Dermis microvascular lymphatic vessel endothelial cell (primary cell): Measurements from ENCODE around the gene KRTAP5-3. TPM values are rescaled to one million over a fixed set of nuclear protein-coding genes. Genes with fewer than 3 reads are reported as not detected.
"Not testable (repeated sequence)": the region's sequence is repeated elsewhere in the genome, so short reads cannot be mapped to it uniquely, and the experiment has no call there.

Source experiments
- DNase-seq, 2 donors: peaks; one replicate each; pipeline versions ENCODE4 v3.0.0 to v3.0.0-alpha.2; 2010; ENCODE audit warnings: low read depth in 2 of 2
- total RNA-seq: library from RNA; depleted of rRNA; stranded (reverse); fragments of >200 nt; gene quantifications from 2 replicates; pipeline ENCODE4 v1.2.1, GENCODE V29; 2014

The KRTAP5-3 gene
- total RNA-seq, 1 donor from 2014 or later: not detected

DNA sequence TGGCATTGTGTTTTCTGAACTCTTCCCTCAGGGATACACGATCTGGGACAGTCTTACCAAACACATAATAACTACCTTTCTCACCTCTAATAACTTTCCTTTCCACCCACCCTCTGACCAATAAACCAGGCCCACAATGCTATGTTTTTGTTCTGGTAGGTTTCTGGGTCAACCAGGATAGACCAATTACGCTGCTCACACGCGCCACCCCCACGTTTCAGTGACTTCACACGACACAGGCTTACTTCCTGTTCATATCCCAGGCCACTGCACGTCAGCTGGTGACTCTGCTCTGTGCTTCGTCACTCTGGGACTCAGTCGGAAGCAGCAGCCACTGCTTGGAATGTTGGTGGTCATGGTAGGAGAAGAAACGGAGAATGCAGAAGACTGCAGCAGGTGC, 11.2 kb upstream of the KRTAP5-3 start:
- no peak for DNase-seq

DNA sequence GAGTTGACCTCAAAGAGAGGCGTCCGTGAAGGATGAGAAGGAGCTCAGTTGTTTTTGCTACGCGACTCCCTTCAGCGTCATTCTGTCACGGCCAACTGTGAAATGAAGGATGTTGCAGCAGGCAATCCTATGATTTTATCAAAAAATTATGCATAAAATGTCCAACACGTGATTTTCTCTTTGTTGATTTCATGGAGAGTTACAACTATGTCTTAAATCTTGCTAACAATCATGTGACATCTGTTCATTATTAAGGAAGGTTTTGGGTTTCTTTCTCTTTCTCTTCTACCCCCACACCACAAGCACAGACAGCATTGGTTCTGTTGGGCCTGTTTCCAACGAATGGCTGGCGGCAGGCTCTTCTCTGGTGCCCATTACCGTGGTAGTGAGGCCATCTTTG, 10.0 kb upstream of the KRTAP5-3 start:
- no peak for DNase-seq

DNA sequence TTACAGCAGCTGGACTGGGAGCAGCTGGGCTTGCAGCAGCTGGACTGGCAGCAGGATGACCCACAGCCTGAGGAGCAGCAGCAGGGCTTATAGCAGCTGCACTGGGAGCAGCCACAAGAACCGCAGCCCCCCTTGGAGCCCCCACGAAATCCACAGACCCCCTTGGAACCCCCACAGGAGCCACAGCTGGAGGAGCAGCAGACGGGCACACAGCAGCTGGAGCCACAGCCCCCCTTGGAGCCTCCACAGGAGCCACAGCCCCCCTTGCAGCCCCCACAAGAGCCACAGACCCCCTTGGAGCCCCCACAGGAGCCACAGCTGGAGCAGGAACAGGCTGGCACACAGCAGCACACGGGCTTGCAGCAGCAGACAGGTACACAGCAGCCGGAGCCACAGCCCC, 362 bp downstream of the KRTAP5-3 start:
- DNase-seq: not testable (repeated sequence)

DNA sequence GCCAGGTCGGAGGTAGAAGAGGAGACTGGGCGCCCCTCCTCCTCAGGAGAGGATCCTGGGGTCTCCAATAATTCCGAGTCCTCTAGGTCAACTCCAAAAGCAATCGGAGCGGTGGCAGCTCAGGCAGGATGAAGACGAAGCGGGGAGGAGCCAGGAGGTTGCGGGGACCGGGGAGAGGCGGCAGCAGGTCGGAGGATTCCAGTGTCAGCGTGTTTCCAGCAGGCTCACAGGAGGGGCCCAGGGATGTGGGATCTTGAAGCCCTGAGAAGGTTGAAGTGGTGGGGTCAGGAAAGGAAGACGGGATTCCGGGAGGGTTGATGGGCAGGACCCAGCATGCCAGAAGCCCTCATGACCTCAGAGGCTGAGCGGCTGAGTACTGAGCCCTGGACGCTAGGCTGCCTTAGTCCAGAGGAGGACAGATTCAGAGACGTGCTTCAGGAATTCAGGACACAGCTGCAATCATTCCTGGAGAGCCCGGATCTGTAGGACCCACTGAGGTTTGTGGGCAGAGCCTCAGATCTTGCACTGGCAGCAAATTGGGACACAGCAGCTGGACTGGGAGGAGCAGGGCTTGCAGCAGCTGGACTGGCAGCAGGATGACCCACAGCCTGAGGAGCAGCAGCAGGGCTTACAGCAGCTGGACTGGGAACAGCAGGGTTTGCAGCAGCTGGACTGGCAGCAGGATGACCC, 962 bp downstream of the KRTAP5-3 start:
- not testable (repeated sequence) for DNase-seq

DNA sequence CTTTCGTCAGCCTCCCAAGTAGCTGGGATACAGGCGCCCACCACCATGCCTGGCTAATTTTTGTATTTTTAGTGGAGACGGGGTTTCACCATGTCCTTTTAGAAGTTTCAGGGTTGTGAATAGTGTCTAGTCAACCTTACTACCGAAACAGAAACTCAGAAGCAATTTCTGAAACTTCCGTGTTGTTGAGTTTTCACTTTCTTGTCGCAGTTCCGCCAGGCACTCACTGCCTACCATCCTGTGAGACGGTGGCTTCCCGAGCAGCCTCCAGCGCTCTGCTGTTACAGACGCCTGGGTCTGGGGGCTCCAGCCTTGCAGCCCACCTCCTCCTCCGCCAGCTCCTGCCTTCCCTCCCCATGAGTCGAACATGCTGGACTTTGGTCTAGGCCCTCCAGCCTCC, 2.3 kb downstream of the KRTAP5-3 start:
- not testable (repeated sequence) for DNase-seq

DNA sequence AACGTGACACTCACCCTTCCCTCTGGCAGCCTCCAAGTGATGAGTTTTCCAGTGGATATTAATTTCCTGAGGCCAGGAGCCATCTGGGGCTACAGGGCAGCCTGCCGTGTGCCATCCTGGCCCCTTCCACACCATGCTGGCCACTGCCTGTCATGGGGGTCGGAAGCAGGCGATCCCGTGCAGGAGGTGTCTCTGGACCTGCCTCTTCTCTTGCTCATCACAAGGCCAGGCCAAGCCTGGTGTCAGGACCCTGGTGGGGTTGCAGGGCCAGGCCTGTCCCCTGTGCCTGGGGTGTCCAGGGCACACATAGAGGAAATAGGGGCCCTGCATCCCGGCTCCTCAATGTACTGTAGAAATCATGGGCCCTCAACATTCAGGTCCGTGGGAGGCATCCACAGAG, 3.6 kb downstream of the KRTAP5-3 start:
- no peak for DNase-seq

DNA sequence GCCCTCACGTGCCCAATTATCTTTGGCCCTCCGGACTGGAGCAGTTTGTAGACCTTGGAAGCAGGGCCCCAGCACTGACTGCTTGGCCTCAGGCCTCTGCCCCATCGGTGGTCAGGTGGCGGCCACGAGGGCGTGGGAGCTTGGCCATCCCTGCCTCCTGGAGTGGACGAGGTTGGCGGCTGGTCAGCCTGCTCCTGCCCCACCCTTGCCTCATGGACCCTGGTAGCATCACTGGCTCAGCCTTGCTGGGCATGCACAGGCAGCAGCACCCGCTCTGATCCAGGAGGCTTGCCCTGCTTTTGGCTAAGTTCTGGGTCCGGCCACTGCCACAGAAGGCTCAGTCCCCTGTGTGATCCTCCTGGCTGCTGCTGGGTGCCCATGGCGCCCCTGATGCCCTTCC, 4.1 kb downstream of the KRTAP5-3 start:
- DNase-seq: no peak

DNA sequence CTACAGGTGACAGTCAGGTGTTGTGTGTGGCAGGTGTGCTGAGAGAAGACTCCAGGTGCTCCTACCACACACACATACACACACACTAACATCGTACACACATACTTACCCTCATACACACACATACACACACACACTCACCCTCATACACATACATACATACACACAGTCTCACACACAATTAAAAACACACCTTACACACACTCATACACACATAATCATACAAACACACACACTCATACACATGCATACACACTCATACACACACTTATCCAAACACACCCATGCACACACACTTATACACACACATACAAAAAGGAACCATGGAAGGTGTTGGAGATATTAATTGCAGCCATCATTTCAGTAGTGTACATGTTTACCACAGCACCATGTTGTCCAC, 4.6 kb downstream of the KRTAP5-3 start:
- no peak for DNase-seq

DNA sequence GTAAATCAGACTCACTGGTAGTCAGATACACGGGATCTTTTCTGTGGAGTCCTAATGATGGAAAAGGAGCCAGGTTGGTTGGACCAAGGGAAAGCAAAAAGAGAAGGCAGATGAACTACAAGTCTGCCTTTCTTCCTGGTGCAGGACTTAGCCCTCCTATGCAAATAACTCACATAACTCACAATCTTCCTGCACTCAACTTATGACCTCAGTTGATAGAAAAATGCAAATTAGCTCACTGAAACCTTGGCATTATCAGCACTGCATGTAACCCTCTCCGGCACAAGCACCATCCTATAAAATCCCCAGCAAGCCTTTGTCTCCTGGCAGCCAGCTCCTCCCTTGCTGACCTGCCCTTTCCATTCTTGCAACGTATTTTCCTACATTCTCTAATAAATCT, 6.6 kb downstream of the KRTAP5-3 start:
- DNase-seq: not testable (repeated sequence)

DNA sequence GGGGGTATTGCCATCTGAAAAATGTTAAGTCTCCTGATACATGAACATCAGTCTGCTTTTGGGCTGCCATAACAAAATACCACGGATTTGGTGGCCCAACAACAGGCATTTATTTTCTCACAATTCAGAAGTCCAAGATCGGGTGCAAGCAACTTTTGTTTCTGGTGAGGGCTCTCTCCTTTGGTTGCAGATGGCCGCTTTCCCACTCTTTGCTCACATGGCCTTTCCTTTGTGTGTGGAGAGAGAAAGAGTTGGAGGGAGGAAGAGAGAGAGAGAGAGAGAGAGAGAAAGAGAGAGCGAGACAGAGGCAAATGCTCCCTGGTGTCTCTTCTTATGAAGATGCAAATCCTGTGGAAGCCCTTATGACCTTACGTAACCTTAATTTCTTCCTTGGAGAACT, 7.6 kb downstream of the KRTAP5-3 start:
- no peak for DNase-seq

DNA sequence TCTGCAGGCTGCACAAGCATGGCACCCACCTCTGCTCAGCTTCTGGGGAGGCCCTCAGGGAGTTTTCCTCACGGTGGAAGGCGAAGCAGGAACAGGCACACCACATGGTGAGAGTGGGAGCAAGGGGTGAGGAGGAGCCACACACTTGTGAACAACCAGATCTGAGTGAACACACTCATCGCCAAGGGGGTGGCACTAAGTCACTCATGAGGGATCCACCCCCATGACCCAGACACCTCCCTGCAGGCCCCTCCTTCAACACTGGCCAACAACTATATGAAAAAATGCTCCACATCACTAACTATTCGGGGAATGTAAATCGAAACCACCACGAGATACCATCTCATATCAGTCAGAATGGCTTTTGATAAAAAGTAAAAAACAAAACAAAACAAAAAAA, 9.4 kb downstream of the KRTAP5-3 start:
- DNase-seq: no peak

DNA sequence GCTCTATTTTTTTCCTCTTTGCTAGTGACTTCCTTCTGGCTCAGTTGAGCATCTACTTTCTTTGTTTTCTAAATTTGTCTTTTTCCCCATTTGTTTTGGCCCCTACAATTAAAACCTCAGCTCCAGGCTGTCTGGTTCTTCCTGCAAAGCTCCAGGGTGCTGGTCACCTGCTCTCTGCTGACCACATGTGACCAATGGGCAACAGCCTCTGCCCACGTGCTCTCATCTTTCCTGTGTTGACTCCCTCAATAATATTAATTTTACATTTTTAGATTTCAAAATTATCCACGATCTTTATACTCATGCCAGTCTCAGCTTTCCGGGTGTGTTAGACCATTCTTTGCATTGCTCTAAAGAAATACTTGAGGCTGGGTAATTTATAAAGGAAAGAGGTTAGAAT, 9.9 kb downstream of the KRTAP5-3 start:
- DNase-seq: not testable (repeated sequence)

DNA sequence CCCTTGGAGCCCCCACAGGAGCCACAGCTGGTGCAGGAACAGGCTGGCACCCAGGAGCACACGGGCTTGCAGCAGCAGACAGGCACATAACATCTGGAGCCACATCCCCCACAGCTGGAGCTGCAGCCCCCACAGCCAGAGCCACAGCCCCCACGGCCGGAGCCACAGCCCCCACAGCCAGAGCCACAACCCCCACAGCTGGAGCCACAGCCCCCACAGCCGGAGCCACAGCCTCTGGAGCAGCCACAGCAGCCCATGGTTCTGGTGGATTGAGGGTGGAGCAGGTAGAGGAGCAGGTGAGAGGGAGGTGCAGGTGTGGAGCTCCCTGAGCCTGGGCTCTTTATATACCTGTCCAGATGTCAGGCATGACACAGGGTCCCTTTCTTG, 10.3 kb downstream of the KRTAP5-3 start, which contains the start of gene KRTAP5-2:
Gene KRTAP5-2 (minus strand): TSS at position 301 of the 387 bp plus-strand sequence. CDS start 44 bp downstream, at position 257.
- no peak for DNase-seq

DNA sequence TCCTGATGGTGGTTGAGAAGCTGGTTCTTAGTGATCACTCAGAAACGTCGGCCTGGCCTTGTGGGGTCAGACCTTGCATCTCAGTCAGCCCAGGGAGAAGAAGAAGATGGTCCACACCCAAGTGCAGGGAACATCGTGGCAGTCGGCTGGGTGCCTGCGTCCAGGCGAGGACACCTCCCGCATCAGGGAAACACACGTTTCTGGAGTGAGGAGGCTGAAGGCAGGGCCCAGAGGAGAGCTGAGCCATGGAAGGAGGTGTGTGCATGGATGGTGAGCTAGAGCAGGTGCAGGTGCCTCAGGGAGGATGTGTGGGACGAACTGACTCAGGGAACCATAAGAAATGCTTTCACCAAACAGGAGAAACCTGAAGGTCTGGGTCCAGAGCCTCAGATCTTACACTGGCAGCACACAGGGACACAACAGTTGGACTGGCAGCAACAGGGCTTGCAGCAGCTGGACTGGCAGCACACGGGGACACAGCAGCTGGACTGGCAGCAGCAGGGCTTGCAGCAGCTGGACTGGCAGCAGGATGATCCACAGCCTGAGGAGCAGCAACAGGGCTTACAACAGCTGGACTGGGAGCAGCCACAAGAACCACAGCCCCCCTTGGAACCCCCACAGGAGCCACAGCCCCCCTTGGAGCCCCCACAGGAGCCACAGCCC, 10.8 kb downstream of the KRTAP5-3 start:
- no peak for DNase-seq

DNA sequence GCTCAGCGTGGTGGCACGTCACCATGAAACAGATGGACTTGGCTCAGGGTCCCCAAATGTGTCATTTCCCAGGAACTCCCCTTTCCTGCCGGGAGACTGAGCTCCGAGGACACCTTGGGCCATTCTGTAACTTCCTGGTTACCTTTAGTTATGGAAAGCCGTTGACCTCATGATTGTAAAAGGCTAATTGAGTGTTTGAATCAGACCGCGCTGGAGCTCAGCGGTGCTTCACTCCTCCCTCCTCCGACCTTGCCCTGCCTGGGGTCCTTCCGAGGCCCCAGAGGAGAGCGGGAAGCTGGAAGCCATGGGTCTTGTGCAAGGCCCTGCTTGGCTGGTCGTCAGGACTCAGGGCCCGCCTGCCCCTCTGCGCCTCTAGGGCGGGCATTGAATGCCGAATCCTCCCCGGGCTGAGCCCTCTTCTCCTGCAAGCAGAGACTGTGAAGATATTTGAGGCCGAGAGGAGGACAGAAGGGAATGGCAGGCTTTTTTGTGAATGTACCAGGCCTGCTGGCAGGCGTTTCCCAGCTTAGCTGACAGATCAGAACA, 11.6 kb downstream of the KRTAP5-3 start:
- peak in 1 of 2 donors; percentile 45 for DNase-seq

DNA sequence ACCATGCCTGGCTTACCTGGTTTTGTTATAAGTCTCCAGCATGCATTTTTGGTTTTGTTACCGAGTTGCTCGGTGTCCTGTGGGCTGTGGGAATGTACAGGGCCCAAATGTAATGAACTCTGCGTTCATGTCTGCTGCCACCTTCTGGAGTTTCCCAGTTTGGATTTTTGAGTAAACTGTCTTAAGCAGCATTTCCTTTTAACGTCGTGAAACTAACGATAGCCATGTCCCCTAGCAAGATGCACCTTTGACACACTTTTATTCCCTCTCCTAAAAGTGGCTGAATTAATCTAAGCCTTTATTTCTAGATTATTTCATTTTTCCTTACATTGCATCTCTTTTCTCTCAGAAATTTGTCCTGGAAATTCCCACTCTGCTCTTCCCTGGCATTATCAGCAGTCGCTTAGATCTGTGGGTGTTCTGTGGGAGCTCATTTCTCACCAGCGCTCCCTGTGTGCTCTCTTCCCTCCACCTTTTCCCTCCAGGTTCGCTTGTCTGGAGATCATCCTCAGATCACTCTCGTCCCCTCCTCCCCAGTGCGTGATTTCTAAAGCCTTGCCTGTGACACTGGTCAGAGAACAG, 12.2 kb downstream of the KRTAP5-3 start:
- DNase-seq: not testable (repeated sequence)

DNA sequence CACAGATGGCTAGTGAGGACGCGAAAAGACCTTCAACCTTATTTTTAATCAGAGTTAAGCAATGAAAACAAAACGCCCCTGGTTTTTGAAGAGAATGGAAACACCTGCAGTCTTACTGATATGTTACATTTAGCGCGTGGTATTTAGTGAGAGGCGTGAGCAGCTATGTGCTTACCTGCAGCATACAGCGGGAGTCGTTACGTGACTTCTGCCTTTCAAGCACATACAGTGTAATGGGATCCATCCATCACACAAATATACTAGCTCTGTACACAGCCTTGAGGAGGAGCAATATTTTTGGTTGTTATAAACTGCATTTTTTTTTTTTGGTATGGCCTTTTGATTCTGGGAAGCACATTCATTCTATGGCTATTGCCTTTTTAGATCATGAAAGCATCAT, 15.6 kb downstream of the KRTAP5-3 start:
- DNase-seq: no peak

DNA sequence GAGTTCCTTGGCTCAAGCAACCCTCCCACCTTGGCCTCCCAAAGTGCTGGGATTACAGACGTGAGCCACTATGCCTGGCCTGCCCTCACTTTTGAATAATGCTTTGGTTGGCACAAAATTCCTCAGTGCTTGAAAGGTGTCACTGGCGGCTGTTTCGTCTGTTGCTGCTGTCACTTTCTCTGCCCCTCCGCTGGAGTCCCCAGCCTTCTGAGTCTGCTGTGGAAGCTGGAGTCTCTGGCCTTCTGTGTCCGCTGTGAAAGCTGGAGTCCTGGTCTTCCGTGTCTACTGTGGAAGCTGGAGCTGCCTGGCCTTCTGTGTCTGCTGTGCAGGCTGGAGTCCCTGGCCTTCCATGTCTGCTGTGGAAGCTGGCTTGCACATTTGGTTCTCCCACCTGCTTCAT, 18.3 kb downstream of the KRTAP5-3 start:
- no peak for DNase-seq

DNA sequence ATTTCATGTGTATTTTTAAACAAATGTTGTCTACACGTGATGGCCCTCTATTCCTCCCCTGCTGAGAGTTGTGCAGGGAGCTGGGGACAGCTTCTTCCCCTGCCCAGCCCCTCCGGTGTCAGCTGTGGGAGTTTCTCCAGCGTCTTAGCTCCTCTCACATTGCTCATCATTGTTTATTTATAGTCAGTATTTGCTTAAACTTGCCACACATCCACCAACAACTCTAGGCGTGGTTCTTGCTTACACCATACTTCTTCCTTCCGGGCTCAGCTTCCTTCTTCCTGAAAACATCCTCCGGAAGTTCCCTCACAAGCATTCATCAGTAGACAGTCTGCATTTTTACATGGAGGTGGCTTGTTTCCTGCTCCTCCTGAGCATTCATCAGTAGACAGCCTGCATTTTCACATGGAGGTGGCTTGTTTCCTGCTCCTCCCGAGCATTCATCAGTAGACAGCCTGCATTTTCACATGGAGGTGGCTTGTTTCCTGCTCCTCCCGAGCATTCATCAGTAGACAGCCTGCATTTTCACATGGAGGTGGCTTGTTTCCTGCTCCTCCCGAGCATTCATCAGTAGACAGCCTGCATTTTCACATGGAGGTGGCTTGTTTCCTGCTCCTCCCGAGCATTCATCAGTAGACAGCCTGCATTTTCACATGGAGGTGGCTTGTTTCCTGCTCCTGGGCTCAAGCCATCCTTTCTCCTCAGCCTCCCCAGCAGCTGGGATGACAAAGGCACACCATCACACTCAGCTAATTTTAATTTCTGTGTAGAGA, 18.9 kb downstream of the KRTAP5-3 start:
- DNase-seq: peak in 1 of 2 donors; percentile 31

DNA sequence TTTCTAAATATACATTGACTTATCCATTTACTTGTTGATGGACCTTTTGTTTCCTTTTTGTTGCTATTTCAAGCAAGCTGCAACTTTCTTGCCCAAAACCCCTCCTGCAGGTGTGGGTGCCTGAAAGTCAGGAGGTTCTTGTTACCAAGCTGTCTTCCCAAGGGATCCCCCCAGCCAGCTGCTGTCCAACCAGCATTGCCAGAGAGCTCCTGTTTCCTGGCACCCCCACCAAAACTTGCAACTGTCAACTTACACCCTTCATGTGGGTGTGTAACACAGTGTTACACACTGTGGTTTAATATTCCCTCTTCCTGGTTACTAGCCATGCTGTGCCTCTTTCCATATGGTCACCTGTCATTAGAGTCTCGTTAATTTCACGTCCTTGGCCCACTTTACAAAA, 21.6 kb downstream of the KRTAP5-3 start:
- DNase-seq: no peak

DNA sequence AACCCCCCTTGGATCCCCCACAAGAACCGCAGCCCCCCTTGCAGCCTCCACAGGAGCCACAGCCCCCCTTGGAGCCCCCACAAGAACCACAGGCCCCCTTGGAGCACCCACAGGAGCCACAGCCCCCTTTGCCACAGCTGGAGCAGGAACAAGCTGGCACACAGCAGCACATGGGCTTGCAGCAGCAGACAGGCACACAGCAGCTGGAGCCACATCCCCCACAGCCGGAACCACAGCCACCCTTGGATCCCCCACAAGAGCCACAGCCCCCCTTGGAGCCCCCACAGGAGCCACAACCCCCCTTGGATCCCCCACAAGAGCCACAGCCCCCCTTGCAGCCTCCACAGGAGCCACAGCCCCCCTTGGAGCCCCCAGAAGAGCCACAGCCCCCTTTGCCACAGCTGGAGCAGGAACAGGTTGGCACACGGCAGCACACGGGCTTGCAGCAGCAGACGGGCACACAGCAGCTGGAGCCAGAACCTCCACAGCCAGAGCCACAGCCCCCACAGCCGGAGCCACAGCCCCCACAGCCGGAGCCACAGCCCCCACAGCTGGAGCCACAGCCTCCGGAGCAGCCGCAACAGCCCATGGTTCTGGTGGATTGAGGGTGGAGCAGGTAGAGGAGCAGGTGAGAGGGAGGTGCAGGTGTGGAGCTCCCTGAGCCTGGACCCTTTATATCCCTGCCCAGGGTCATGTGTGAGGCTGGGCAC, 23.4 kb downstream of the KRTAP5-3 start, which contains the start of gene KRTAP5-1:
Gene KRTAP5-1 (minus strand): TSS at position 623 of the 710 bp plus-strand sequence. CDS start 34 bp downstream, at position 589.
- not testable (repeated sequence) for DNase-seq
